C4-2B (cell line): ENCODE measurements around the gene FAM180A.
"Not testable (repeated sequence)": the region's sequence is repeated elsewhere in the genome, so short reads cannot be mapped to it uniquely, and the experiment has no call there.

Experiments used
- H3K27ac ChIP-seq: fragments of 450-650 bp; 2 replicates; pipeline ENCODE4 v1.5.1; 2017
- ZFX ChIP-seq: fragments of 450-650 bp; IDR thresholded peaks from 2 replicates; pipeline ENCODE4 v1.6.1; 2017
- TF ChIP-seq, protein P1 (sequence below): fragments of 450-650 bp; conservative IDR thresholded peaks from 2 replicates; pipeline ENCODE4 v1.5.1; 2017; ENCODE audit warnings: mild to moderate bottlenecking

FAM180A gene

DNA sequence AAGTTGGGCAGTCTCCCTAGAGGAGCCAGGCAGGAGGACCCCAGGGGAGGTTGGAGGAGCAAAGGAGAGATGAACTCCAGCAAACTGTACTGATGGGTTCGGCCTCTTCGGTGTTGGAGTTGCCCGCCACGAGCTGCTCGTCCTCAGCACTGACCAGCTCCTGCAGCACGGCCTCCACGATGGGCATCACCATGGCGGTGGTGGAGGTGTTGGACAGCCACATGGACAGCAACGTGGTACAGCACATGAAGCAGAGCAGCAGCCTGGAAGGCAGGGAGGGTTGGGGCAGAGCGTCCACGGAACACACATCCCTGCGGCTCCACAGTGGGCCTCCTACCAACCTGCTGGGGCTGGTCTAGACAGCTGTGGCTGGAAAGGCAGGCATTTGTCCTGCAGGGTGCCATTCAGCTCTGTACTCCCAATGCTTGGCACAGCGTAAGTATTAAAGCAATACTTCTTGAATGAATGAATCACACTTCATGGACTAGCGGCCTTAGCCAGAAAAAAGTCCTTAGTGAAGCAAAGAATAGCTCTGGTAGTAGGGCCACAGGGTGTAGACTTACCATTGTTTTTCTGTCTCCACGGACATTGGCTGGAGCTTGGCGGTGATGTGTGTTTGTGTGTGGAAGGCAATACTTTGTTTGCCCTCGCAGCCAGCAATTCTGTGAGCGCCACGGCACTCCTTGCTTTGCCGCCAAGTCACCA lies 42.4 kb downstream of the FAM180A start:
- TF ChIP-seq ZFX = no peak
- TF ChIP-seq, protein P1, sequence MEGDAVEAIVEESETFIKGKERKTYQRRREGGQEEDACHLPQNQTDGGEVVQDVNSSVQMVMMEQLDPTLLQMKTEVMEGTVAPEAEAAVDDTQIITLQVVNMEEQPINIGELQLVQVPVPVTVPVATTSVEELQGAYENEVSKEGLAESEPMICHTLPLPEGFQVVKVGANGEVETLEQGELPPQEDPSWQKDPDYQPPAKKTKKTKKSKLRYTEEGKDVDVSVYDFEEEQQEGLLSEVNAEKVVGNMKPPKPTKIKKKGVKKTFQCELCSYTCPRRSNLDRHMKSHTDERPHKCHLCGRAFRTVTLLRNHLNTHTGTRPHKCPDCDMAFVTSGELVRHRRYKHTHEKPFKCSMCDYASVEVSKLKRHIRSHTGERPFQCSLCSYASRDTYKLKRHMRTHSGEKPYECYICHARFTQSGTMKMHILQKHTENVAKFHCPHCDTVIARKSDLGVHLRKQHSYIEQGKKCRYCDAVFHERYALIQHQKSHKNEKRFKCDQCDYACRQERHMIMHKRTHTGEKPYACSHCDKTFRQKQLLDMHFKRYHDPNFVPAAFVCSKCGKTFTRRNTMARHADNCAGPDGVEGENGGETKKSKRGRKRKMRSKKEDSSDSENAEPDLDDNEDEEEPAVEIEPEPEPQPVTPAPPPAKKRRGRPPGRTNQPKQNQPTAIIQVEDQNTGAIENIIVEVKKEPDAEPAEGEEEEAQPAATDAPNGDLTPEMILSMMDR = no peak
- H3K27ac ChIP-seq = no peak overlapping the region

DNA sequence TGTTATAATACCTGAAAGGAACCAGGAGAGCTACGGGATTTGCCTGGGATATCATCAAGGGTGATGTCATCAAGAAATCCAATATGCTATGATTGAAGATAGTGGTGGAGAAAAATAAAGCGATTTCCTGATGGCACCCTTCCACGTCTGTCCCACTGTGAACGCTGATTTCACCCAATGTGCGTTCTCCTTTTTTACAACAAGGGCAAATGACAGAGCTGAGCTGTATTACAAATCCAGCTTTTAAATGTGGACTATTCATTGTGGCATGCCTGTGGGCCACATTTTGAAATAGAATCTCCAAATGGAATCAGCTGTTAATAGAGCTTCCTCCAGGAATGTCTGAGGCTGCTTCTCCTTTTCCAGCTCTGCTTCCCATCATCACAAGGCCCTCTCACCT lies 43.9 kb downstream of the FAM180A start:
- no peak for TF ChIP-seq ZFX
- TF ChIP-seq, protein P1 = no peak
- no peak overlapping the region for H3K27ac ChIP-seq

DNA sequence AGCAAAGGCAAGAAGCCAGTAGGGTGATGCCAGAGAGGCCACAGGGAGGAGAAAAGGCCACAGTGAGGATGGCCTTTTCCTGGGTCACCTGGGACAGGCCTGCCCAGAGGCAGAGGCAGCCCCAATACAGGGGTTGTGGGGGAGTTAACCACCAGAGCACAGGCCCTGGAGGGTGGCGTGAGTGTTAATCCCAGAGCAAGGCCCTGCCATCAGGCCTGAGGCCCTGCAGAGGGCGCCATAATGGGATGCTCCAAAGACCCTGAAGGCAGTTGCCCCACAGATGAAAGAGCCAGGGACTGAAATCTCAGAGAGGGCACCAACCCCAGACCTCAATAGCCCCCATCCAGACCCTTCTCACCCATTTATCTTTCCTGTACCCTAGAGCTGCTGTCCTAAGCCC lies 44.5 kb downstream of the FAM180A start:
- no peak overlapping the region for H3K27ac ChIP-seq
- TF ChIP-seq, protein P1 = no peak
- TF ChIP-seq ZFX = no peak

DNA sequence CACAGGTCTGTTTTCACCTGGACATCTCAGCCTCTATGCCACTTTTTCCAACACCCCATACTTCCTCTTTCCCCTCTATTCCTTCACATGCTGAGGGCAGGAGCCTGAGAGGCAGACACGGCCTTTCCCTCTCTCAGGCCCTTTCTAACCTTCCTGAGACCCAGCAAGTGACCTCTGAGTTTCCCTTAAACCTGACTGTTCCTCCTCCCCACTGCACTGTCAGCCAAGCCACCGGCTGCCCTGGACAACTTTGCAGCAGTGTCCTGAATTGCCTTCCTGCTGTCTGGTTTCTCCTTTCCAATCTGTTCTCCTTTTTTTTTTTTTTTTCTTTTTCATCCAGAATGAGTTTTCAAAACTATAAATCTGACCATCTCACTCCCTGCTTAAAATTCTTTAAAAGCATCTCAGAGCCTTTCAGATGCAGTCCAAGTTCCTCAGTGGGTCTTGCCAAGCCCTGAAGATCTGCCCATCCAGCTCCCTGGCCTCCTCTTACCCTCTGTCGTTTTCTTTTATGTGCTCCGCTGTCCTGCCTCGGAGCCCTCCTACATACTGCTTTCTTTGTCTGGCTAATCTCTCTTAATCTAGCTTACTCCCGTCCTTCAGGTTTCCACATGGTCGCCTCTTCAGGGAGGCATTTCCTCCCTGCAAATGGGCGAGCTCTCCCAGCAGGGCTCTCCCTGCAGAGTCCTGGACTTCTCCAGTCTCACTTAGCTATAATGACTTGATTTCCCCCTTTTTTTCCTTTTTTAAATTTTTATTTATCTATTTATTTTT lies 51.1 kb downstream of the FAM180A start:
- no peak overlapping the region for H3K27ac ChIP-seq
- TF ChIP-seq, protein P1 = no peak

DNA sequence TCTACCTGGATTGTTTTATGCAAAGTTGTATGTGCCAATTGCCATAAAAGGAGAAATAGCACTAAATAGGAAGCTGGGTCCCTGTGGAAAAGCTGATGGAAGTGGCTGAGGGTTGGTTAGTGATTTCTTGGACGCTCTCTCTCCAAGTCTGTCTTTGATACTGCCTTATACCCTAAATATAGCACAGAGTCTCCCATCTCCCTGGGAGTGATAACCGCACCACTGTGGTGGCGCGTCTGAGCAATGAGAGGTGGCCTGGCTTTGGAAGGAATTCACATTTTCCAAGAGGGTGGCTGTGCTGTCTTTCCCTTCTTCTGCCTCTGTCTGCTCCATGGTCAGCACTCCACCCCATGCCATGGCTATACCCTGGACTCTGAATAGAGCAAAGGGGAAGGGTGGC lies 55.1 kb downstream of the FAM180A start:
- TF ChIP-seq, protein P1 = no peak
- no peak for TF ChIP-seq ZFX
- no peak overlapping the region for H3K27ac ChIP-seq

DNA sequence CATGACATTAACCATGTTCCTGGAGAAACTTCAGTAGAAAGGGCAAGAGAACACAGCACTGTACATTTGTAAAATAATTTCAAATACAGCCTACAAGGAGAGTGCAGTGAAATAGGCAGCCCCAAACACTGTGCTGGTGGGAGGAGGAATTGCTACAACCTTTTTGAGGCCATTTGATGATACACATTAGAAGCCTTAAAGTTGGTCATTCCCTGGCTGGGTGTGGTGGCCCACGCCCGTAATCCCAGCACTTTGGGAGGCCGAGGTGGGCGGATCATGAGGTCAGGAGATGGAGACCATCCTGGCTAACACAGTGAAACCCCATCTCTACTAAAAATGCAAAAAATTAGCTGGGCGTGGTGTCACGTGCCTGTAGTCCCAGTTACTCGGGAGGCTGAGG lies 56.0 kb downstream of the FAM180A start:
- H3K27ac ChIP-seq = not testable (repeated sequence)

DNA sequence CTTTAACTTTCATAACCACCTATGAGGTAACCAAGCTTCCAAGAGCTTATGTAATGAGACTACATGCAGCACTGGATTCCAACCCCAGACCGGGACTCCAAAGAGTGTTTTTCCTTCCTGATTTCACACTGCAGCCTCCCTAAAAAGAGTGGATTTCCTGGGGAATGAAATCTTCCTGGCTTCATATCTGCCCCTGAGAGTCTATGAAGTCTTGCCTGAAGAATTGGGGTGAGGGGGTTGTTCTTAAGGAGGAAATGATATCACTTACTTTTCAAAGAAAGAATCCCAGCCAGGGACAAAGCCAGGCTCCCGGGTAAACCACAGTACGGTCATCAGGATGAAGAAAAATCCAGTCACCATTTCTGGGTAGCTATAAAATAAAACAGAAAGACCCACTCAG lies 56.6 kb downstream of the FAM180A start:
- TF ChIP-seq ZFX = no peak
- TF ChIP-seq, protein P1 = no peak
- no peak overlapping the region for H3K27ac ChIP-seq
